ENCODE data around the gene KLB. TPM values are rescaled to one million over a fixed set of nuclear protein-coding genes. Genes with fewer than 3 reads are reported as not detected.
"Not testable (repeated sequence)": the region's sequence is repeated elsewhere in the genome, so short reads cannot be mapped to it uniquely, and the experiment has no call there.

Gene KLB
- total and polyA plus RNA-seq, 9 donors = under 0.01 to 0.12 (median 0.08) TPM

DNA sequence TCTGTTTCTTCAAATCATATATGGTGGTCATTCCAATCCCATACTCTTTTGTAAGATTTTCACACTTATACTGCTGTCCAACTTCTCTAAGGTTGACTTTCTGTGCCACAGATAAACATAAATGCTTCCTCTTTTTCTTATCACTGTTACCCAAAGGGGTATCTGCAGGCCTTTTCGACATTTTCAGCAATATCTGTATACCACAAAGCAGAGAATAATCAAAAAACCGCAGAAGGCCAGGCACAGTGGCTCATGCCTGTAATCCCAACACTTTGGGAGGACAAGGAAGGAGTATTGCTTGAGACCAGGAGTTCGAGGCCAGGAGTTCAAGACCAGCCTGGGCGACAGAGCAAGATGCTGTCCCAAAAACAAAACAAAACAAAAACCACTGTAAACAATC, 37.4 kb upstream of the KLB start:
- Histone ChIP-seq H3K27ac (ENCODE audit: low read length) (no peak overlapping the region), H3K36me3 (ENCODE audit: control insufficient read depth, insufficient read depth, low read length) (no peaks in the 10 kb centered on the region), H3K4me3 (ENCODE audit: low read length) (no peak overlapping the region), H3K27me3 (ENCODE audit: control insufficient read depth, insufficient read depth, low read length) (no peaks in the 10 kb centered on the region), H3K4me1 (ENCODE audit: control insufficient read depth, insufficient read depth, low read length) (peaks cover 5% of the 10 kb centered on the region), H3K9me3 (replicated peaks; ENCODE audit: control insufficient read depth, low read depth, low read length) (no peaks in the 10 kb centered on the region)
- no peak for DNase-seq
- no CpG with 5 or more reads among the region's 4 CpGs for WGBS (ENCODE audit: insufficient coverage)

GRCh38 chr4:39371209-39371608, 35.5 kb upstream of the KLB start:
- not testable (repeated sequence) for H3K4me3 ChIP-seq (ENCODE audit: low read length); H3K4me1 ChIP-seq (ENCODE audit: control insufficient read depth, insufficient read depth, low read length); DNase-seq; H3K27ac ChIP-seq (ENCODE audit: low read length); H3K9me3 ChIP-seq (replicated peaks; ENCODE audit: control insufficient read depth, low read depth, low read length); H3K27me3 ChIP-seq (ENCODE audit: control insufficient read depth, insufficient read depth, low read length); H3K36me3 ChIP-seq (ENCODE audit: control insufficient read depth, insufficient read depth, low read length)
- 79% methylated on average over 5 of the region's 6 CpGs for WGBS (ENCODE audit: insufficient coverage)

DNA sequence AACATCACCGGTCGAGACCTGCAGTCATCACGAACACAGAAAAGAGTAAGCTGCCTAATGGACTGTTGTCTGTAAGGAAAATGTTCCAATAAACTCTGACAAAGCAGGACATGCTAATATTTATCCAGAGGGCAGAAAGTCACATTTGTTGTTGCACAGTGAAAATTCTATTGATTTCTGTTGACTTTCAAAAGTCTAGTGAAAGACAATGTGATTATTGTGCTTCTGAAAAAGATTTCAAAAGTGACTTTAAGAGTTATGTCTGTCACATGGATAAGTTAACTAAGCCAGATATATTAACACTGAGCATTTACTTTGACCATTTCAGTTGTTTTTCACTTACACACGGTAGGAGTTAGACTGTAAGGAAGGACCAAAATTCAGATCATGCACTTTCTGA, 31.3 kb upstream of the KLB start:
- no peaks in the 10 kb centered on the region for H3K36me3 ChIP-seq (ENCODE audit: control insufficient read depth, insufficient read depth, low read length)
- DNase-seq = no peak
- no peaks in the 10 kb centered on the region for H3K27me3 ChIP-seq (ENCODE audit: control insufficient read depth, insufficient read depth, low read length)
- H3K4me1 ChIP-seq (ENCODE audit: control insufficient read depth, insufficient read depth, low read length) = no peaks in the 10 kb centered on the region
- H3K9me3 ChIP-seq (replicated peaks; ENCODE audit: control insufficient read depth, low read depth, low read length) = no peaks in the 10 kb centered on the region
- no CpG with 5 or more reads among the region's 4 CpGs for WGBS (ENCODE audit: insufficient coverage)
- no peak overlapping the region for H3K4me3 ChIP-seq (ENCODE audit: low read length)
- H3K27ac ChIP-seq (ENCODE audit: low read length) = no peak overlapping the region

DNA sequence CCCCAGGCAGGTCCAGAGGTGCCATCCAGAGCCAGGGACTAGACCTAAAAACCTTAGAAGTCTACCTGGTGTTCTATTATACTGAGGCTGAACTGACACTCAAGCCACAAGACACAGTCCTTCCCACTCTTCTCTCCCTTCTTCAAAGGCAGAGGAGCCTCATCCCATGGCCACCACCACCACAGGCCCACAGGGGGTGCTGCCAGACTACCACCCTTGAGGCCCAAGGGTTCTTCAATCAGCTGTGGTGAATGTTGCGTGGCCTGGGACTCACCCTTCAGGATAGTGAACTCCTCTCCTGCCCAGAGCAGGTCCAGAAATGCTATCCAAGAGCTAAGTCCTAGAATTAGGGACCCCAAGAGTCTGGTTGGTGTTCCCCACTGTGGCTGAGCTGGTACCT, 23.0 kb upstream of the KLB start:
- Histone ChIP-seq H3K4me1 (ENCODE audit: control insufficient read depth, insufficient read depth, low read length) (no peaks in the 10 kb centered on the region), H3K27ac (ENCODE audit: low read length) (no peak overlapping the region), H3K4me3 (ENCODE audit: low read length) (no peak overlapping the region), H3K36me3 (ENCODE audit: control insufficient read depth, insufficient read depth, low read length) (no peaks in the 10 kb centered on the region), H3K27me3 (ENCODE audit: control insufficient read depth, insufficient read depth, low read length) (no peaks in the 10 kb centered on the region), H3K9me3 (replicated peaks; ENCODE audit: control insufficient read depth, low read depth, low read length) (no peaks in the 10 kb centered on the region)
- whole genome bisulfite sequencing (ENCODE audit: insufficient coverage) = no CpG with 5 or more reads among the region's 1 CpG
- no peak for DNase-seq

DNA sequence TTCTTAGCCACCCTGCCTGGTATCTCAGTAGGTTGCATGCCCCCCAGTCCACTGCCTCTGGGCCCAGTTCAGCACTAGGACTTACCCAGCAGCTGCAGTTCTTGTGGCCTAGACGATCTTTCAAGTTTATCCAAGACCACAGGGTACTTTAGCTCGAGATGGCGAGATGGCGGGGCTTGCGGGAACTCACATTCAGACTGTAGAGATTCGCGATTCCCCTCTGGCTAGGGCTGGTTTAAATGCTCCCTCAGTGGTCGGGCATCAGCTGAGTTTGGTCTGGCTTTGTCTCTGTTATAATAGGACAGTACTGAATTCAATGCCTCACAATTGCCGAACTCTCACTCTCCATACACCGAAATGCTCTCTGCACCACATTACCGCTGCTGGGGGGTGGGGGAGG, 22.2 kb upstream of the KLB start:
- WGBS (ENCODE audit: insufficient coverage) = 87% methylated on average over 5 of the region's 11 CpGs
- no peaks in the 10 kb centered on the region for H3K9me3 ChIP-seq (replicated peaks; ENCODE audit: control insufficient read depth, low read depth, low read length)
- H3K4me3 ChIP-seq (ENCODE audit: low read length) = no peak overlapping the region
- no peaks in the 10 kb centered on the region for H3K4me1 ChIP-seq (ENCODE audit: control insufficient read depth, insufficient read depth, low read length)
- no peaks in the 10 kb centered on the region for H3K36me3 ChIP-seq (ENCODE audit: control insufficient read depth, insufficient read depth, low read length)
- no peak for DNase-seq
- H3K27ac ChIP-seq (ENCODE audit: low read length) = no peak overlapping the region
- no peaks in the 10 kb centered on the region for H3K27me3 ChIP-seq (ENCODE audit: control insufficient read depth, insufficient read depth, low read length)

DNA sequence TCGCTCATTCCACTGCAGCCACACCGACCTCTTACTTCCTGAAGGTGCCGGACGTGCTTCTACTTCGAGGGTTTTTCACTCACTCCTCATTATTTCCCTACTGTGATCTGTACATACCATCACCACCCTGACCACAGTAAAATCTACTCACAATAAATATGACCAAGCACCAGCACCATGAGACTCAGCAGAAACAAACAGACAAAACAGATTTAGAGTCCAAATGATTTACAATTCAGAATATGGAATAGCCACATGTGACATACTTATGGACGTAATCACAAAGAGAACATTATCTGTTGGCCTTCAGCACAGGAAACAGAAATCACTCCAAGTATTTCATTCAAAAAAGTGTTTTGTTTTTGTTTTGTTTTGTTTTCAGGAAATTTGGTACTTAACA, 16.1 kb upstream of the KLB start:
- Histone ChIP-seq H3K27ac (ENCODE audit: low read length) (no peak overlapping the region), H3K9me3 (replicated peaks; ENCODE audit: control insufficient read depth, low read depth, low read length) (no peaks in the 10 kb centered on the region), H3K4me3 (ENCODE audit: low read length) (no peak overlapping the region), H3K27me3 (ENCODE audit: control insufficient read depth, insufficient read depth, low read length) (no peaks in the 10 kb centered on the region), H3K4me1 (ENCODE audit: control insufficient read depth, insufficient read depth, low read length) (no peaks in the 10 kb centered on the region), H3K36me3 (ENCODE audit: control insufficient read depth, insufficient read depth, low read length) (no peaks in the 10 kb centered on the region)
- 57% methylated on average over 5 of the region's 6 CpGs for WGBS (ENCODE audit: insufficient coverage)
- no peak for DNase-seq

- H3K9me3 ChIP-seq (replicated peaks; ENCODE audit: control insufficient read depth, low read depth, low read length) = no peaks in the 10 kb centered on the region
- no peaks in the 10 kb centered on the region for H3K36me3 ChIP-seq (ENCODE audit: control insufficient read depth, insufficient read depth, low read length)
- H3K4me3 ChIP-seq (ENCODE audit: low read length) = no peak overlapping the region
- WGBS (ENCODE audit: insufficient coverage) = 80% methylated on average over 2 of the region's 3 CpGs
- H3K27ac ChIP-seq (ENCODE audit: low read length) = no peak overlapping the region
- H3K27me3 ChIP-seq (ENCODE audit: control insufficient read depth, insufficient read depth, low read length) = no peaks in the 10 kb centered on the region
- H3K4me1 ChIP-seq (ENCODE audit: control insufficient read depth, insufficient read depth, low read length) = no peaks in the 10 kb centered on the region
- DNase-seq = no peak
Measured at GRCh38 chr4:39394706-39395105, 12.0 kb upstream of the KLB start.

DNA sequence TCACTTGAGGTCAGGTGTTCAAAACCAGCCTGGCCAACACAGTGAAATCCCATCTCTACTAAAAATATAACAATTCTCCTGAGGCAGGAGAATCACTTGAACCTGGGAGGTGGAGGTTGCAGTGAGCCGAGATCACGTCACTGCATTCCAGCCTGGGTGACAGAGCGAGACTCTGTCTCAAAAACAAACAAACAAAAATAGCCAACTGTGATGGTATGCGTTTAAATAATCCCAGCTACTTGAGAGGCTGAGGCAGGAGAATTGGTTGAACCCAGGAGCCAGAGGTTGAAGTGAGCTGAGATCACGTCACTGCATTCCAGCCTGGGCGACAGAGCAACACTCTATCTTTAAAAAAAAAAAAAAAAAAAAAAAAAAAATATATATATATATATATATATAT, 5.1 kb upstream of the KLB start:
- H3K9me3 ChIP-seq (replicated peaks; ENCODE audit: control insufficient read depth, low read depth, low read length); H3K27ac ChIP-seq (ENCODE audit: low read length); H3K4me3 ChIP-seq (ENCODE audit: low read length); H3K36me3 ChIP-seq (ENCODE audit: control insufficient read depth, insufficient read depth, low read length); H3K4me1 ChIP-seq (ENCODE audit: control insufficient read depth, insufficient read depth, low read length); DNase-seq; H3K27me3 ChIP-seq (ENCODE audit: control insufficient read depth, insufficient read depth, low read length): not testable (repeated sequence)
- whole genome bisulfite sequencing (ENCODE audit: insufficient coverage) = no CpG with 5 or more reads among the region's 6 CpGs

DNA sequence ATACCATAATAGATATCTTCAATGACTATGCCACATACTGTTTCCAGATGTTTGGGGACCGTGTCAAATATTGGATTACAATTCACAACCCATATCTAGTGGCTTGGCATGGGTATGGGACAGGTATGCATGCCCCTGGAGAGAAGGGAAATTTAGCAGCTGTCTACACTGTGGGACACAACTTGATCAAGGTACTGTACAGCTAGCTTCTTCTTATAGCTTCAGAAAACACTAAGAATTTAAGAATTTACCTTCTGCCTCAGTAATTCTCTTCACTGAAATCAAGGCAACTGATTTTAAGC, 805 bp downstream of the KLB start:
- H3K4me1 ChIP-seq (ENCODE audit: control insufficient read depth, insufficient read depth, low read length) = no peaks in the 10 kb centered on the region
- no peaks in the 10 kb centered on the region for H3K9me3 ChIP-seq (replicated peaks; ENCODE audit: control insufficient read depth, low read depth, low read length)
- H3K4me3 ChIP-seq (ENCODE audit: low read length) = no peak overlapping the region
- WGBS (ENCODE audit: insufficient coverage) = no CpG with 5 or more reads among the region's 1 CpG
- no peaks in the 10 kb centered on the region for H3K36me3 ChIP-seq (ENCODE audit: control insufficient read depth, insufficient read depth, low read length)
- H3K27ac ChIP-seq (ENCODE audit: low read length) = no peak overlapping the region
- peaks cover 2% of the 10 kb centered on the region for H3K27me3 ChIP-seq (ENCODE audit: control insufficient read depth, insufficient read depth, low read length)
- DNase-seq = no peak

GRCh38 chr4:39410415-39410814, 3.7 kb downstream of the KLB start:
- DNase-seq = peak; percentile 1
- peaks cover 2% of the 10 kb centered on the region for H3K27me3 ChIP-seq (ENCODE audit: control insufficient read depth, insufficient read depth, low read length)
- H3K4me3 ChIP-seq (ENCODE audit: low read length) = no peak overlapping the region
- no peaks in the 10 kb centered on the region for H3K4me1 ChIP-seq (ENCODE audit: control insufficient read depth, insufficient read depth, low read length)
- 40% methylated on average over 1 of the region's 5 CpGs for WGBS (ENCODE audit: insufficient coverage)
- H3K27ac ChIP-seq (ENCODE audit: low read length) = no peak overlapping the region
- H3K9me3 ChIP-seq (replicated peaks; ENCODE audit: control insufficient read depth, low read depth, low read length) = no peaks in the 10 kb centered on the region
- H3K36me3 ChIP-seq (ENCODE audit: control insufficient read depth, insufficient read depth, low read length) = no peaks in the 10 kb centered on the region

DNA sequence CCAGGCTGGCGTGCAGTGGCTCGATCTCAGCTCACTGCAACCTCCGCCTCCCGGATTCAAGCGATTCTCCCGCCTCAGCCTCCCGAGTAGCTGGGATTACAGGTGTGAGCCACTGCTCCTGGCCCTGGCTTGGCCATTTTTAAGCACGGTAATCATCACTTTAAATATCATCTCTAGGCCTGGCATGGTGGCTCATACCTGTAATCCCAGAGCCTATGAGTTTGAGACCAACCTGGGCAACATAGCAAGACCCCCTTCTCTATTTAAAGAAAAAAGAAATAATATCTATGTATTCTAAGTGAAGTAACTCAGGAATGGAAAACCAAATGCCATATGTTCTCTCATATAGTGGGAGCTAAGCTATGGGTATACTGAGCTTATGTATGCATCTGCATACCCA, 4.8 kb downstream of the KLB start:
- 98% methylated on average over 8 of the region's 8 CpGs for WGBS (ENCODE audit: insufficient coverage)
- H3K4me1 ChIP-seq (ENCODE audit: control insufficient read depth, insufficient read depth, low read length); H3K9me3 ChIP-seq (replicated peaks; ENCODE audit: control insufficient read depth, low read depth, low read length); H3K27me3 ChIP-seq (ENCODE audit: control insufficient read depth, insufficient read depth, low read length); H3K27ac ChIP-seq (ENCODE audit: low read length); H3K36me3 ChIP-seq (ENCODE audit: control insufficient read depth, insufficient read depth, low read length); H3K4me3 ChIP-seq (ENCODE audit: low read length); DNase-seq: not testable (repeated sequence)
